ENCODE measurements around the gene RUBCNL.

RUBCNL gene

GRCh38 chr13:46340631-46341111 is 46.4 kb downstream of the RUBCNL start:
- DNase-seq (ENCODE audit: low spot score) = no peak

- DNase-seq (ENCODE audit: low spot score) = no peak
Measured at GRCh38 chr13:46340011-46340410, 47.0 kb downstream of the RUBCNL start.

GRCh38 chr13:46339035-46339666 is 47.9 kb downstream of the RUBCNL start:
- peak; percentile 19 for DNase-seq (ENCODE audit: low spot score)

- no peak for DNase-seq (ENCODE audit: low spot score)
Measured at GRCh38 chr13:46337700-46338099, 49.4 kb downstream of the RUBCNL start.

GRCh38 chr13:46334035-46334822 is 52.8 kb downstream of the RUBCNL start:
- DNase-seq (ENCODE audit: low spot score) = no peak

GRCh38 chr13:46332772-46333171 is 54.3 kb downstream of the RUBCNL start:
- DNase-seq (ENCODE audit: low spot score) = no peak

DNA sequence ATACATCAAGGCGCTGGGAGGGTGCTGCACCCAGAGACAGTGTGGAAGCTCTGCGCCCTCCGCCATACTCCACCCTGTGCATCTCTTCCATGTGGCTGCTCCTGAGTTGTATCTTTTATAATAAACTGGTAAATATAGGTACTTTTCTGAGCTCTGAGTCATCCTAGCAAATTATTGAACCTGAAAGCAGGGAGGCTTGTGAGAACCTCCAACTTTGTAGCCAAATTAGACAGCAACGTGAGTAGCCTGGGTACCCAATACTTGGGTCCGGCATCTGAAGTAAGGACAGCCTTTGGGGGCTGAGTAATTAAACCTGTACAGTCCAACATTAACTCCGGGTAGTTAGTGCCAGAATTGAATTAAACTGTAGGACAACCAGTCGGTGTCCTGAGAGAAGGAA is 57.4 kb downstream of the RUBCNL start:
- no peak for DNase-seq (ENCODE audit: low spot score)

- no peak for DNase-seq (ENCODE audit: low spot score)
Measured at GRCh38 chr13:46327246-46327645, 59.8 kb downstream of the RUBCNL start.

- no peak for DNase-seq (ENCODE audit: low spot score)
Measured at GRCh38 chr13:46324976-46325375, 62.1 kb downstream of the RUBCNL start.

DNA sequence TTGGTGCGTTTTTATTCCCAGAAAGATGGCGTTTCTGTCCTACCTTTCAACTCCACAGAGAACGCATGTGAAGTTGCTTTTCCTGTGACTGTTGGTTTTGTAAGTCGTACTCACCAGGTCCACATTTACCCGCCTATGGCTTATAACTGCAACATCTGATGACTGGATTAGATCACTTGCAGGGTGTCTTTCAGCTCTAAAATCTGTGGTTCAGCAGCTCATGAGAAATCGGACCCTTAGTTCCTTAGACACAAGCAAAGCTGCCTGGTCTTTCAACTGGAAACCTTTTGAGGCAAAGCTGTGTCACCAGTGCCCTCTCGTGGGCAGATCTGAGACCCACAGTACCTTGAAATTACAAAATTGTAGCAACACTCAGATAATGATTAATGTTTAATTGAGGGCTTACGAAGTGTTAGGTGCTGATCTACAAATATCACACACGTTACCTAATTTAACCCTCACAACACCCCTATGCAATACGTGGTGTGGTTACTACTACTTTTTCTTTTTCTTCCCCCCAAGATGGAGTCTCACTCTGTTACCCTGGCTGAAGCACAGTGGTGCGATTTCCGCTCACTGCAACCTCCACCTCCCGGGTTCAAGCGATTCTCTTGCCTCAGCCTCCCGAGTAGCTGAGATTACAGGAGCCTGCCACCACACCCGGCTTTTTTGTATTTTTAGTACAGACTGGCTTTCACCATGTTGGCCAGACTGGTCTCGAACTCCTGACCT is 65.4 kb downstream of the RUBCNL start:
- peak; percentile 44 for DNase-seq (ENCODE audit: low spot score)

DNA sequence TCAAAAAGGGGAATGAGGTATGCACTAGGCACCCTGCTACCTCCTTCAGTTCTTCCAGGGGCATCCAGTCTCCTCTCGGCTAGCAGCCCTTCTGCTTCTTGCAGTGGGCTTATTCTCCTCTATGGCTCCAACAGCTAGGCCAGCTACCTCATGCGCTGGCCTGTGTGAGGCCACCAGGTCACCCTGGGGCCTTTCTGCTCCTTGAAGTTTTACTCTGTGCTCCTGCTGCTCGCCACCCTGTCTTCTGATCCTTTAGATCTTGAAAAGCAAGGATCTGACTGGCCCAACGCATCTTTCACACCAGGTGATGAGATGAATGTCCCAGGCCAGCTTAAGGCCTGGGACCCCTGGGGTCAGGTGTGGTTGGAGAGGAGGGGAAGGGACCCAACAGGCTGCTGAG is 66.2 kb downstream of the RUBCNL start:
- DNase-seq (ENCODE audit: low spot score) = no peak

DNA sequence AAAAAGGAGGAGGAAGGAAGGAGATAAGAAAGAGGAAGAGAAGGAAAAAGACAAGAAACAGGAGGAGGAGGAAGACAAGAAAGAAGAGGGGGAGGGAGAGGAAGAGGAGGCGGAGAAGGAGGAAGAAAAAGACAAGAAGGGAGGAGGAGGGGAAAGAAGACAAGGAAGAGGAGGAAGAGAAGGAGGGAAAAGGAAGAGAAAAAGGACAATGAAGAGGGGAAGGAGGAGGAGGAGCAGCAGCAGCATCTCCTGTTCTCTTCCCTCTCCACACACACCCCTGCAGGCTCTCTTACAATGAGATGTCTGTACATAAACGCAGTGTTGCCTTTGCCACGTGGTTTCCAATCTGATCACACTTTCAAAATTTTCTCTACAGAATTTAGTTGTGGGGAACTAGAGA is 66.6 kb downstream of the RUBCNL start:
- no peak for DNase-seq (ENCODE audit: low spot score)

DNA sequence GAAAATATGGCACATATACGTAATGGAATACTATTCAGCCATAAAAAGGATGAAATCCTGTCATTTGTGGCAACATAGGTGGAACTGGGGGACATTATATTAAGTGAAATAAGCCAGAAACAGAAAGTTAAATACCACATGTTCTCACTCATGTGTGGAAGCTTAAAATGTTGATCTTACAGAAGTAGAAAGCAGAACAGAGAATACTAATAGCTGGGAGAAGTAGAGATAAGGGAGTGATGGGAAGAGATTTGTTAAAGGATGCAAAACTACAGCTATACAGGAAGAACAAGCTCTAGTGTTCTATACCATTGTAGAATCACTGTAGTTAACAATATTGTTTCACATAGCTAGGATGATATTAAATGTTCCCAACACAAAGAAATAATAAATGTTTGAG is 68.1 kb downstream of the RUBCNL start:
- DNase-seq (ENCODE audit: low spot score) = no peak

- DNase-seq (ENCODE audit: low spot score) = no peak
Measured at GRCh38 chr13:46317120-46317519, 69.9 kb downstream of the RUBCNL start.

DNA sequence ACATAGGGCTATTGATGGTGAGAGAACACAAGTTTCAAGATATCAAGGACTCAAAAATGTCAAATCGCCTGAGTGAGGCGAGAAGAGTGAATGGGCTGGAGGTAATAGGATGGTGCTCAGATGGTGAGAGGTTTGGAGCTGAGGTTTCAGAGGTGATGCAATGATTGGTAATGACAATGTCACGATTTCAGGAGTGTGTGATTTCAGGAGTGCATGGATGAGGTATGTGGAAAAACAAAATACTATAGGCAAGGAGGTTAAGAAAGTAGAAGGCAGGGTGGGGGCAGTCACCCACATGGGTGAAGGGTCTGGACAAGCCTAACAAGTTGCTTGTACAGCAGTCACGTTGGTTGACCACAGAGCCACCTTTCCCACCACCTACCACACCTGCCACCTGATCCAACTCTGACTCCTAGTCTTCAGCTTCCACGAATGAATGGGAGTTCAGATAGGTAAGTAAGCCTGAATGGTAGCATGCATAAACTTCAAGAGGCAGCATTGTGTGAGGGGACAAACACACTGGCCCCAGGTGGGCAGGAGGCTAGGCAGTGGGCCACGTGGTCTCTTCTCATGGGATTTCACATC is 71.5 kb downstream of the RUBCNL start:
- no peak for DNase-seq (ENCODE audit: low spot score)

- DNase-seq (ENCODE audit: low spot score) = no peak
Measured at GRCh38 chr13:46315036-46315435, 72.0 kb downstream of the RUBCNL start.

- no peak for DNase-seq (ENCODE audit: low spot score)
Measured at GRCh38 chr13:46314587-46314986, 72.5 kb downstream of the RUBCNL start.

GRCh38 chr13:46313432-46314257 is 73.4 kb downstream of the RUBCNL start:
- DNase-seq (ENCODE audit: low spot score) = no peak

GRCh38 chr13:46313024-46313423 is 74.0 kb downstream of the RUBCNL start:
- DNase-seq (ENCODE audit: low spot score) = no peak

DNA sequence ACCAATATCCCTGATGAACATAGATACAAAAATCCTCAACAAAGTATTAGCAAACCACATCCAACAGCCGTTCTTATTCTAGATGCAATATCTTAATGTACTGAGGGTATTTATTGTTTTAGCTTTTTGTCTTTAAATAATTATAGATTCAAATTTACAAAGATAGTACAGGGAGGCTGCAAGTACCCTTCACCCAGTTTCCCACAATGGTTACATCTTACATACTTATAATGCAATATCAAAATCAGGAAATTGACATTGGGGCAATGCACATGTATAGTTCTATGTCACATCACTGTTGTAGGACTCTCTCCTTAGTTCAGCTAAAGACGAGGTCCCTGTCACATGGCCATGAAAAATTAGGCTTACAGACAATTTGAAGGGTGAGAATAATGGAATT is 75.8 kb downstream of the RUBCNL start:
- no peak for DNase-seq (ENCODE audit: low spot score)

DNA sequence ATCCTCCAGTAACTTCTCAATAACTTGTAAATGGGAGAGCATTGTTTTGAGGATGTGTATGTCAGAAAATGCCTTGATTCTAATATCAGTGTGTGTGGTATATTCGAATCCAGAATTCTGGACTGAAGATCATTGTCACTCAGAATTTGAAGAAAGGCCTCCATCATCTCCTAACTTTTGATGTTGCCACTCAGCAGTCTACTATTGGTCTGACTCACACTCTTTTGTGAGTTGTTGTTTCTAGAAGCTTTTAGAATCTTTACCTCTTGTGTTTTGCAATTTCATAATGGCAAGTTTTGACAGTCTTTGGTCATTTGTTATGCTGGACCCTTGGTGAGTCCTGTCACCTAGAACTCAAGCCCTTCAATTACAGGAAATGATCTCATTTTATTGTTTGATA is 77.0 kb downstream of the RUBCNL start:
- no peak for DNase-seq (ENCODE audit: low spot score)

- DNase-seq (ENCODE audit: low spot score) = no peak
Measured at GRCh38 chr13:46307554-46307953, 79.5 kb downstream of the RUBCNL start.

Data from putamen (tissue), 1 donor.